Stimulated activated CD4-positive, alpha-beta T cell treated with anti-CD3 and anti-CD28 coated beads, Interleukin-2, amount 100 ng/mL, for 4 hours (primary cell): ENCODE data around the gene NSUN3.

Experiments
- DNase-seq: peaks from one replicate; pipeline ENCODE4 v3.0.0-alpha.2; 2020; ENCODE audit warnings: low read depth

The NSUN3 gene

DNA sequence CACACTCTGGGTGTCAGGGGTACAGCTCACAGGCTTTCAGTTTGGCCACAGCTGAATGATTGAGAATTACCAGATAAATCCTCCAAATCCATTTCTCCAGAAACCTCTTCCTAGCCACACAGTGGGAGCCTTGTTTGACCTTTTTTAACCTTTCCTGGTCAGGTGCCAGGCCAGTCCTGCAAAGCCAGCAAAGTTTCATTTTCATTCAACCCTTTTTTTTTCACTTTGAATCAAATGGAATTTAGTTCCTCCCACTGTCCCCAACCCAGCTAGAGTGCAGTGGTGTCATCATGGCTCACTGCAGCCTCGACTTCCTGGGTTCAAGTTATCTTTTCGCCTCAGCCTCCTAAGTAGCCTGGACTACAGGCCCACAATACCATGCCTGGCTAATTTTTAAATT, 67.8 kb downstream of the NSUN3 start:
- DNase-seq: no peak

- DNase-seq: no peak
Measured at GRCh38 chr3:94132777-94133176, 69.9 kb downstream of the NSUN3 start.

DNA sequence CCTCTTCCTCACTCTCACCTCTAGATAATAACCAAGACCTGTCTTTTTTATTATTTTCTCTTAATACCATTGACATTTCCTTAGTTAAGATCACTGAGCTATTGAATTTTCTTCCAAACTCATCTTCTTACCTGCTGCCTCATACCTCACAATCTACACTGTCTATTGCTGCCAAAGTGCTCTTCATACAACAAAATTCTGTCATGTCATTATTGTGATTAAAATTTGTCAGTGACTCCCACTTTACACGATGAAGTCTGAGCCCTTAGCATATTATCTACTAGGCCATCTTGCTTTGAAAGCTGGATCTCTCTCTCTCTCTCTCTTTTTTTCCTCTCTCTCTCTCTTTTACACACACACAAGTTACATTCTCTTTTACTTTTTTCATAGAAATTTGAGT, 73.3 kb downstream of the NSUN3 start:
- DNase-seq: no peak

GRCh38 chr3:94137377-94137776, 74.5 kb downstream of the NSUN3 start:
- no peak for DNase-seq

GRCh38 chr3:94146455-94146854, 83.6 kb downstream of the NSUN3 start:
- DNase-seq: no peak

DNA sequence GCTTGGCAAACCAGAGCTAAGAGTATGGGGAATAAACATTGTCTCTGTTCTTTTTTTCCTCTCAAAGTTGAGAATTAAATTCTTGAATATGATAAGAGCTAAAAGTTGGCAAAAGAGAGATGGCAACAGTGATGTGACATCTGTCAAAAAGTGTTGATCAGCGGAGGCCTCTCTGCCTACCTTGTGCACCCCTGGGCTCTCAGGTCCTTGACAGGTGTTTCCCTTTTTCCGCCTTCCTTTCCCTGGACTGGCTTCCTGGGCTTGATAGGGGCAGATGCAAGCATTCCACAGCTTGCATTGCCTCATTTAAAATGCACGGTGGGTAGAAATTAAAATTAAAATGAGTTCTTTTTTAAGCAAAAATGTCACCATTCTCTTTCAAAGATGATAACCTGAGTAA, 84.2 kb downstream of the NSUN3 start:
- no peak for DNase-seq

DNA sequence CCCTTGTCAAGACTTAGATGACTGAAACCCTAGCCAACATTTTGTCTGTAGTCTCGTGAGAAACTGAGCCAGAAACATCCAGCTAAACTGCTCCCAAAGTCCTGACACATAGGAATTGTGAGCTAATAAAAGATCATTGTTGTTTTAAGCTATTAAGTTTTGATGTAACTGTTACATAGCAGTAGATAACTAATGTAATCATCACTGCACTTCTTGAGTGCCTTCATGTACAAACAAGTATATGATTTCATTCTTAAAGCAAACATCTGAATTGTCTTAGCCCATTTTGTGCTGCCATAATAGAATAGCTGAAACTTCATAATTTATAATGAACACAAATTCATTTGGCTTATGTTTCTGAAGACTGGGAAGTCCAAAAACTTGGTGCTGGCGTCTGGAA, 87.3 kb downstream of the NSUN3 start:
- no peak for DNase-seq

DNA sequence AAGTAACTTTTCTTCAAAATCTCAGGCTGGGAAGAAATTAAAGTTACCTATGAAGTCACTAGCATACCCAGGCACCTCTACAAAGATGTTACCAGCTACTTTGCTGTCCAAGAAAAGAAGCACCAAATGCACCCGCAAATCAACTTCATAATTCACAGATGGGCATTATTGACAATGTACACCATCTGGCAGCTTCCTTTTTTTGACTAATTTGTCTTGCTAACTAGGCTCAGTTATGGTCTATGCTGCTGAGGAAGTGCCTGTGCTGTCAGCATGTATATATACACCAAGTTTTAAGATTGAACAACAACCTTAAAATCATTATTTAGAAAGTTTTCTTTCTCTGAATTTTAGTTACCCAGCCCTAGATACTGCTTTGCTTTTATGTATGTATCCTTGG, 93.8 kb downstream of the NSUN3 start:
- no peak for DNase-seq

DNA sequence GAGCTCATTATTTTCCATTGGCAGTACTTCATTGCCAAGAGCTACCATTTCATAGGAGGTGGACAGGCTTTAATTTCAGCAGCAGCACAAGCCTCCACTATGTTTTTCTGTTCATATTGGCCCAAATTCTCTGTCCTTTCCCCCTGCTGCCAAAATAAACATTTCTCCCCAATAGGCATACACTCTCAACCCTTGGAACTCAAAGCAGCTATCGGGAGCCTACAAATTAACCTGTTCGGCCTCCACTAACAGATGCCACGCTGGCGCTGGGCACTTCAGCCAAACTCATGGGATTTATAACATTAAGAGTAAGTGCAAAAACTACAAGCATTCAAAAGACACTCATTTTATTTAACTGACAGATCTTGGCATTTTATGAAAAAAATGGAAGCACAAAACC, 95.7 kb downstream of the NSUN3 start:
- no peak for DNase-seq

DNA sequence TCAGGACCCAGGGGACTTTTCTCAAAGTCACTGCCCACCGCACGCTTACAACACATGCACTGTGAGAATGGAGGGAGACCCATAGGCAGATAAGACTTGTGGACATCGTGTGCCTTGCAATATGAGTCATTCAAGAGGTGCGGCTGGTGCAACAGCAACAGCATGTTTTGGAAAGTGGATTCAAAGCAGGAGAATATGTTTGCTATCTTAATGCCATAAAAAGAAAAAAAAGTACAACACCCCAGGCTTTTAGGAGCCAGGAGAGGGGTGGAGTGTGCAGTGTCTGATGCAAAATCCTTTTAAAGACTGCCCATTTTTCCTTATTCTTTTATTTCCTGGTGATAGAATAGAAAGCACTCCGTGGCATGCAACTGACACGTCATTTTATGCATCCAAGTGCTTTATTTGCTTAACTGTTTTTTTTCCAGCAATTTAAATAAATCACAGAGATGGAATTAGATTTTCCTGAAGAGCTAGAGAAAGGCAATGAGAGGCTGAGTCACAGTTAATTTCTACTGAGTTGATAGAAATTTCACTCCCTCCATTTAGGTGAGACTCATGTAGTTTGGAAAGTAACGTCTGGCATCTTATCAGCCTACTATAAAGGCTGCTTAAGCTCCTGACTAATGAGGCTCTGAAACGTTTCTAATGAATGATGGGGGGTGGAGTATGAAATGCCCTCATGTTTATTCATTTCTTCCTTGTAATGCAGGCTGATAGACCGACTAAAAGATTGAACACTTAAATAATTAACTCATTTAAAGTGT, 96.4 kb downstream of the NSUN3 start:
- no peak for DNase-seq

DNA sequence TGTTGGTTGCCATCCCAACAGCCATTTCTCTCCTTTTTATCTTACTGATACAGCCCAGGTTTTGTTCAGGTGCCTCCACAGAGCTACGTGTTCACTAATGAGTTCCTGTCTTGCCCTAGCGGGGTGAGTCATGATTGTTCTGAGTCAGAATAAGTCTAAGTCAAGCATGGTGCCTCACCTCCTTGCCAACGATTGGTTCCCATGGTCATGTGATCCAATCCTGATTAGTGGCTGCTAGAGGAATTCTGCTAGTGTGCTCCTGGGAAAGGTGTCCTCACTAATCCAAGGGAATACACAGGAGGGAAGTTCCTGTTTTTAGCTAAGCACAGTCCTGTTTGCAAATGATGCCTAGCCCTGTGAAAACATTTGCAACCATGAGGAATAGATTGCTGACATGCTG, 99.8 kb downstream of the NSUN3 start:
- DNase-seq: no peak

DNA sequence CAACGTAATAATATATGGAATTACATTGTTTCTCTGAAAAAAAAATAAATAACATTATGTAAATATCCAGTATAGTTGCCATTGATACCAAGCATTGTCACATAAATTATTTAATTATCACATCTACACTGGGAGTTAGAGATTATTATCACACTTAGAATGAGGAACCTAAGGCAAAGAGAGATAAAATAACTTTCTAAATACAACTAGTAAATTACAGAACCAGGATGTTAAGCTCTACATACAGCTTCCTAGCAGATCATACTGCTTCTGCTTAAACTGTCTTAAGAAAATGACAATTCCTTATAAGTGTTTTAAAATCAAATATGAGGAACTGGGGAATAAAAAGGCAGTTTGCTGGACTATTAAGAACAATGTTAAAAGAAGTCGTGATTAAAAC, 104.5 kb downstream of the NSUN3 start:
- no peak for DNase-seq

GRCh38 chr3:94167796-94168195, 104.9 kb downstream of the NSUN3 start:
- no peak for DNase-seq

GRCh38 chr3:94171954-94172353, 109.1 kb downstream of the NSUN3 start:
- DNase-seq: no peak

DNA sequence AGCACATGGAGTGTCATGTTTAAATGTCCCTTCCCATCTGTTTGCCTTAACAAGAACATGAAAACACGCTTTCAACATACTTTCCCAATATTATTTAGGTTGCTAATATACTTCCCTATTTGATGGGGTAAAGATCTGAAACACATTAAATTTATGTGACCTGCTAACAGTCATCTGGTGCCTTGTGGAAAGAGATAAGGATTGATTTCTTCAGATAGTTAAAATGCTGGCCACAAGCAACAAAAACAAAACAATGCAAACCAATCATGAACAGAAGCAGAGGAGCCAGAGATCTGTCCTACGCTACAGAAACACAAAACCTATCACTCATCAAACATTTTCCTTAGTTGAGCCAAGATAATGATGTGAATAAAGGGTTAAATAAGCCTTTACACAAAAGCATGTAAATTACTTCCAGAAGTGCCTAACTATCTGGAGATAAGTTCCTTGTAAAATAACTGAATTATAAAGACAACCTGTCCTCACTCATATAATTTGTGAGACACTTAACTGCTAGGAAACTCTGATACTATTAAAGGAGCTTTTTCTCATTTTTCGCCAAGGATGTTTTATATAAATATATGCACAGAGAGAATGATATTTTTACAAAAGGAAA, 109.9 kb downstream of the NSUN3 start:
- no peak for DNase-seq

DNA sequence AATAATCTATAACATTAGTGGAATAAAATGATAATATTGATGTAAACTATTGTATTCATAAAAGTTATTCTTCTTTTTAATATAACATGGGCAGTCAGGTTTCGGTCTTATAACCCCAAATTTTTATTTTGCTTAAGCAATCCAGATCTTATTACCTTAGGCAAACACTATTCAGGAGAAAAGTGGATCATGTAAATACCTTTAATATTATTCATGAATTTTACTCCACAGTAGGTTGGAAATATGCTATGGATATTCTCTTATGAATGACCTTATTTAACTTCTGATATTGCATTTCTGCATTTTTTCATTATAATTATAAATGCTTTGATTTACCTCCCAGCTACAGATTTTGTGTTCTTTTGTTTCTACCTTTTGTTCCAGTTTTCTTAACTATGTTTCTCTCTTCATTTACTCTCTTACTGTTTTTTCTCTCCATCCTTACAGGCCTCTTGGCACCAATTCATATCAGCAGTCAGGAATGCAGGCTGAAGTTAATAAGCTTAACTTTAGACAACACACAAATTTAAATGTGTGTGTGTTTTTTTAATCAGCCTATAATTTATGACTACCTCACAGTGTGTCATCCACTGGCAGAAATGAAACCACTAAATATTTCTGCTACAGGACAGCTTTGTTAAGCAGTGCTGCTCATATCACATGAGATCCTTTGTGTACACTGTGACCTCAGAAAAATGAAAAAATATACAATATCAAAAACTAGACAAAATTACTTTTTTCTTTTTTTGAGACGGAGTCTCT, 111.0 kb downstream of the NSUN3 start:
- DNase-seq: no peak

GRCh38 chr3:94175677-94176076, 112.8 kb downstream of the NSUN3 start:
- DNase-seq: no peak

GRCh38 chr3:94176988-94177745, 114.3 kb downstream of the NSUN3 start:
- DNase-seq: no peak
